IMR-90 (cell line): ENCODE data around the gene MAPK9. TPM values are rescaled to one million over a fixed set of nuclear protein-coding genes. Genes with fewer than 3 reads are reported as not detected.
A peak's percentile ranks its signal among the peaks of the same experiment; 100 is the strongest.

Experiments
- ATAC-seq: fragments of 200-7000 bp; cut with Tn5 transposase; 2 replicates; pipeline ENCODE4 v1.9.1; 2020; ENCODE audit warnings: low read depth, mild to moderate bottlenecking, moderate library complexity
- BruUV-seq: library from RNA; stranded (reverse); fragments of 400-500 nt; replicated peaks from 2 replicates; lab custom pipeline; 2021; lab: Mats Ljungman, UMichigan
- CTCF ChIA-PET: fragments of 300-600 bp; formaldehyde crosslinking; extraction: SDS; loops from one replicate; lab custom pipeline; 2021; ENCODE audit warnings: antibody characterized with exemption; lab: Yijun Ruan, JAX
- POLR2A ChIA-PET: fragments of 300-600 bp; sonication (Branson Sonifier 250); formaldehyde crosslinking; loops from one replicate; lab custom pipeline; 2022; ENCODE audit warnings: antibody characterized with exemption; ENCODE audit not compliant: unreplicated experiment; lab: Charles Lee
- DNase-seq: peaks from one replicate; pipeline ENCODE4 v3.0.0; 2013
- H2AFZ ChIP-seq: replicated peaks from 2 replicates; pipeline ENCODE3; 2013; ENCODE audit warnings: low read length, mild to moderate bottlenecking; ENCODE audit not compliant: poor library complexity
- H2AK5ac ChIP-seq: 2 replicates; pipeline ENCODE4 v1.6.1; 2013; ENCODE audit warnings: low read depth, low read length, inconsistent platforms
- H2AK9ac ChIP-seq: replicated peaks from 2 replicates; pipeline ENCODE3; 2013; ENCODE audit warnings: mild to moderate bottlenecking, low read depth, low read length, moderate library complexity; ENCODE audit not compliant: poor library complexity
- H2BK120ac ChIP-seq: 2 replicates; pipeline ENCODE4 v1.6.1; 2013; ENCODE audit warnings: low read depth, low read length, inconsistent platforms
- H2BK15ac ChIP-seq: 3 replicates; pipeline ENCODE4 v1.6.1; 2013; ENCODE audit warnings: low read depth, low read length, inconsistent platforms
- H2BK20ac ChIP-seq: 2 replicates; pipeline ENCODE4 v1.6.1; 2013; ENCODE audit warnings: low read depth, mild to moderate bottlenecking, inconsistent platforms, low read length, moderate library complexity
- H2BK5ac ChIP-seq: 2 replicates; pipeline ENCODE4 v1.6.1; 2013; ENCODE audit warnings: mild to moderate bottlenecking, low read depth, low read length, inconsistent platforms; ENCODE audit not compliant: poor library complexity, severe bottlenecking
- H3K14ac ChIP-seq: replicated peaks from 2 replicates; pipeline ENCODE4 v1.6.1; 2013; ENCODE audit warnings: low read depth, low read length, inconsistent platforms
- H3K18ac ChIP-seq: 2 replicates; pipeline ENCODE4 v1.6.1; 2013; ENCODE audit warnings: low read depth, low read length, control low read depth
- H3K23ac ChIP-seq: 2 replicates; pipeline ENCODE4 v1.6.1; 2013; ENCODE audit warnings: low read depth, low read length, inconsistent platforms
- H3K27ac ChIP-seq: 2 replicates; pipeline ENCODE4 v1.5.1; 2013; ENCODE audit warnings: mild to moderate bottlenecking, control low read depth, low read length; ENCODE audit not compliant: insufficient read depth
- H3K27me3 ChIP-seq: 2 replicates; pipeline ENCODE4 v1.6.1; 2013; ENCODE audit warnings: low read length; ENCODE audit not compliant: control insufficient read depth, insufficient read depth
- H3K36me3 ChIP-seq: 2 replicates; pipeline ENCODE4 v1.6.1; 2013; ENCODE audit warnings: low read length, mixed read lengths; ENCODE audit not compliant: control insufficient read depth, insufficient read depth
- H3K4ac ChIP-seq: 2 replicates; pipeline ENCODE4 v1.6.1; 2013; ENCODE audit warnings: low read depth, low read length, inconsistent platforms
- H3K4me1 ChIP-seq: 2 replicates; pipeline ENCODE4 v1.6.1; 2013; ENCODE audit warnings: low read length, mixed read lengths; ENCODE audit not compliant: control insufficient read depth, insufficient read depth
- H3K4me2 ChIP-seq: 2 replicates; pipeline ENCODE4 v1.6.1; 2013; ENCODE audit warnings: low read depth, mild to moderate bottlenecking, control low read depth, low read length, moderate library complexity
- H3K4me3 ChIP-seq: 2 replicates; pipeline ENCODE4 v1.5.1; 2013; ENCODE audit warnings: low read depth, mild to moderate bottlenecking, control low read depth, low read length, moderate library complexity; ENCODE audit not compliant: insufficient read depth
- H3K56ac ChIP-seq: 2 replicates; pipeline ENCODE4 v1.6.1; 2013; ENCODE audit warnings: low read length, inconsistent platforms; ENCODE audit not compliant: insufficient read depth; ENCODE audit errors: extremely low read depth
- H3K79me1 ChIP-seq, 2 experiments: 2 replicates each; pipeline ENCODE4 v1.6.1; 2013; ENCODE audit warnings: low read length in 2 of 2, inconsistent platforms in 1 of 2, low read depth in 1 of 2
- H3K9ac ChIP-seq: 2 replicates; pipeline ENCODE4 v1.6.1; 2013; ENCODE audit warnings: low read depth, low read length, control low read depth
- H3K9me1 ChIP-seq: 2 replicates; pipeline ENCODE4 v1.6.1; 2013; ENCODE audit warnings: low read length, inconsistent platforms; ENCODE audit not compliant: insufficient read depth
- H3K9me3 ChIP-seq: 2 replicates; pipeline ENCODE4 v1.6.1; 2013; ENCODE audit warnings: low read length; ENCODE audit not compliant: control insufficient read depth, insufficient read depth
- H4K20me1 ChIP-seq: 2 replicates; pipeline ENCODE4 v1.6.1; 2013; ENCODE audit warnings: low read length, inconsistent platforms; ENCODE audit not compliant: insufficient read depth
- H4K5ac ChIP-seq: 2 replicates; pipeline ENCODE4 v1.6.1; 2013; ENCODE audit warnings: mild to moderate bottlenecking, low read depth, low read length, control low read depth
- H4K8ac ChIP-seq, 2 experiments: 2 replicates each; pipeline ENCODE4 v1.6.1; 2013; ENCODE audit warnings: low read depth in 2 of 2, low read length in 2 of 2, control low read depth in 1 of 2, inconsistent platforms in 1 of 2
- H4K91ac ChIP-seq: 2 replicates; pipeline ENCODE4 v1.6.1; 2013; ENCODE audit warnings: low read depth, low read length, inconsistent platforms; ENCODE audit not compliant: insufficient read depth
- MXI1 ChIP-seq: IDR thresholded peaks from 2 replicates; pipeline ENCODE4 v1.6.1; 2012; ENCODE audit warnings: low read depth, mild to moderate bottlenecking, low read length, moderate library complexity, borderline replicate concordance
- NFE2L2 ChIP-seq: fragments of 150-350 bp; IDR thresholded peaks from 2 replicates; pipeline ENCODE4 v1.6.1; 2016; ENCODE audit warnings: low read depth, mild to moderate bottlenecking, low read length
- POLR2A ChIP-seq: IDR thresholded peaks from 2 replicates; pipeline ENCODE4 v1.6.1; 2012; ENCODE audit warnings: mild to moderate bottlenecking, low read depth, low read length
- RAD21 ChIP-seq: IDR thresholded peaks from 2 replicates; pipeline ENCODE4 v1.6.1; 2012; ENCODE audit warnings: low read length, improper control_type of control experiment
- RFX5 ChIP-seq: IDR thresholded peaks from 2 replicates; pipeline ENCODE4 v1.8.0; 2012; ENCODE audit warnings: low read depth, mild to moderate bottlenecking, low read length, moderate library complexity
- WGBS, 2 experiments: methylation state at CpG; one replicate each; pipeline versions ENCODE4 v1.1.5 to v1.1.7; 2013; ENCODE audit warnings: missing lambda C conversion rate in 2 of 2; ENCODE audit not compliant: insufficient read length in 1 of 2; ENCODE audit errors: extremely low coverage in 2 of 2; 5-methylcytosine and 5-hydroxymethylcytosine counted together
- dilution Hi-C: fragments of 300-500 bp; cut with HindIII; formaldehyde crosslinking; loops from one replicate; pipeline ENCODE4 v1.14.3; 2018; ENCODE audit warnings: low sequenced_read_pairs; ENCODE audit not compliant: unreplicated experiment
- in situ Hi-C: fragments of 300-500 bp; cut with MboI; formaldehyde crosslinking; loops from 3 replicates; pipeline ENCODE4 v1.14.3; 2019; ENCODE audit warnings: low sequenced_read_pairs, inconsistent platforms, mixed read lengths
- intact Hi-C: fragments of 100-400 bp; cut with micrococcal nuclease; formaldehyde crosslinking; loops from 2 replicates; pipeline ENCODE4 v1.10.0; 2022
- polyA plus RNA-seq, 3 experiments: library from polyadenylated mRNA; depleted of rRNA; stranded (reverse); fragments of >200 nt; gene quantifications; 2 replicates each; pipeline ENCODE4 v1.2.3, GENCODE V29; 2012; ENCODE audit warnings: low replicate concordance in 1 of 3
- total RNA-seq: library from RNA; depleted of rRNA; stranded (reverse); fragments of >200 nt; gene quantifications from 2 replicates; pipeline ENCODE4 v1.2.3, GENCODE V29; 2012

Gene MAPK9
- total and polyA plus RNA-seq, 2 of the 4 experiments (the other 2 are of a cell fraction): 22.9 to 23.3 TPM

DNA sequence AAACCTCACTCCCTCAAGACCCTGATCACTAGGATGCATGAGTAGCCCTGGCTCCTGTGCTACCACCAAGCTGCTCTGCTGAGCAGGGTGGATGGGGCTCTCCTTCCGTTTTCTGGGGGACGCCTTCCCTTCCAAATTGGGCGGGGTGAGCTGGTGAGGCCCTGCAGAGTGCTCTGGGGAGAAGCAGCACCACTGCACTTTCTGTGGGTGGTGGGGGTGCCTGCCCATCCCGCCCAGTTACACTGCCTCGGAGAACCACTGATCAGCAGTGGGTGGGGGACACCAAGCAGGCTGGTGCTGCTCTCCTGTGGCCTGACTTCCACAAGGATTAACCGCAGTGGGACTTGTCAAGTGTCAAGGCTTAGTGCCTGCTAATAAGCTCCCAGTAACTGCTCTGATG, 42.3 kb upstream of the MAPK9 start:
- no peak overlapping the region for H3K9ac ChIP-seq
- H2BK5ac ChIP-seq: no peak overlapping the region
- peaks cover 18% of the 10 kb centered on the region for H3K4me1 ChIP-seq
- H2AK9ac ChIP-seq: peak overlapping the region; percentile 60
- H2BK15ac ChIP-seq: peak overlapping the region; percentile 19; the same call in 1 of the 3 replicates
- BruUV-seq: no TSS peak
- no peak for DNase-seq
- WGBS, 2 experiments: 100% methylated on average over 1 of the region's 6 CpGs; no CpG with 5 or more reads in 1 of the 2 experiments
- H3K18ac ChIP-seq: no peak overlapping the region
- peak overlapping the region in 1 of 2 experiments; percentile 8; a peak in 1 of 4 replicates for H4K8ac ChIP-seq
- H4K20me1 ChIP-seq: peaks cover 21% of the 10 kb centered on the region
- H3K9me1 ChIP-seq: peaks cover 20% of the 10 kb centered on the region
- peak overlapping the region; percentile 34 for H3K4ac ChIP-seq
- dilution Hi-C loops: no loop called here
- no peak overlapping the region for H3K27ac ChIP-seq
- CTCF ChIA-PET: interaction anchor here (0.6 kb wide), 1 partner anchor 646 kb away, joined by 6 read pairs; no protein-coding TSS in a partner anchor
- ATAC-seq: no peak
- peaks cover 0 to 8% of the 10 kb centered on the region in 2 experiments; a peak in 1 of 4 replicates for H3K79me1 ChIP-seq
- TF ChIP-seq MXI1 (no peak), RFX5 (no peak), RAD21 (no peak), NFE2L2 (no peak), POLR2A (no peak)
- H3K9me3 ChIP-seq: no peaks in the 10 kb centered on the region
- H2BK120ac ChIP-seq: peak overlapping the region; percentile 81
- in situ Hi-C loops: no loop called here
- H3K27me3 ChIP-seq: no peaks in the 10 kb centered on the region
- H3K36me3 ChIP-seq: peaks cover 27% of the 10 kb centered on the region
- H4K91ac ChIP-seq: peak overlapping the region; percentile 77; the same call in 1 of the 2 replicates
- no peak overlapping the region for H3K4me2 ChIP-seq
- H3K4me3 ChIP-seq: no peak overlapping the region
- intact Hi-C loops: no loop called here
- POLR2A ChIA-PET: no interaction called here
- peak overlapping the region; percentile 13; the same call in 1 of the 2 replicates for H3K14ac ChIP-seq
- peak overlapping the region; percentile 47 for H2AFZ ChIP-seq
- peak overlapping the region; percentile 99 for H2AK5ac ChIP-seq
- H3K23ac ChIP-seq: no peak overlapping the region
- no peak overlapping the region for H3K56ac ChIP-seq
- no peak overlapping the region for H4K5ac ChIP-seq
- H2BK20ac ChIP-seq: peak overlapping the region; percentile 60
